ENCODE results near the gene ITFG2.

ITFG2 gene

GRCh38 chr12:2832550-2833127, 20.2 kb downstream of the ITFG2 start:
- Mint-ChIP-seq H3K27ac (no peak overlapping the region), H3K4me3 (no peak overlapping the region), H3K9me3 (no peaks in the 10 kb centered on the region), H3K36me3 (ENCODE audit: low read depth) (peaks cover 40% of the 10 kb centered on the region), H3K4me1 (peaks cover 39% of the 10 kb centered on the region), H3K27me3 (ENCODE audit: low read depth, poor library complexity) (peaks cover 4% of the 10 kb centered on the region)
- DNase-seq: peak; percentile 34
- TF ChIP-seq, protein P1, sequence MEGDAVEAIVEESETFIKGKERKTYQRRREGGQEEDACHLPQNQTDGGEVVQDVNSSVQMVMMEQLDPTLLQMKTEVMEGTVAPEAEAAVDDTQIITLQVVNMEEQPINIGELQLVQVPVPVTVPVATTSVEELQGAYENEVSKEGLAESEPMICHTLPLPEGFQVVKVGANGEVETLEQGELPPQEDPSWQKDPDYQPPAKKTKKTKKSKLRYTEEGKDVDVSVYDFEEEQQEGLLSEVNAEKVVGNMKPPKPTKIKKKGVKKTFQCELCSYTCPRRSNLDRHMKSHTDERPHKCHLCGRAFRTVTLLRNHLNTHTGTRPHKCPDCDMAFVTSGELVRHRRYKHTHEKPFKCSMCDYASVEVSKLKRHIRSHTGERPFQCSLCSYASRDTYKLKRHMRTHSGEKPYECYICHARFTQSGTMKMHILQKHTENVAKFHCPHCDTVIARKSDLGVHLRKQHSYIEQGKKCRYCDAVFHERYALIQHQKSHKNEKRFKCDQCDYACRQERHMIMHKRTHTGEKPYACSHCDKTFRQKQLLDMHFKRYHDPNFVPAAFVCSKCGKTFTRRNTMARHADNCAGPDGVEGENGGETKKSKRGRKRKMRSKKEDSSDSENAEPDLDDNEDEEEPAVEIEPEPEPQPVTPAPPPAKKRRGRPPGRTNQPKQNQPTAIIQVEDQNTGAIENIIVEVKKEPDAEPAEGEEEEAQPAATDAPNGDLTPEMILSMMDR (IDR thresholded peaks at IDR 0.05): no peak

DNA sequence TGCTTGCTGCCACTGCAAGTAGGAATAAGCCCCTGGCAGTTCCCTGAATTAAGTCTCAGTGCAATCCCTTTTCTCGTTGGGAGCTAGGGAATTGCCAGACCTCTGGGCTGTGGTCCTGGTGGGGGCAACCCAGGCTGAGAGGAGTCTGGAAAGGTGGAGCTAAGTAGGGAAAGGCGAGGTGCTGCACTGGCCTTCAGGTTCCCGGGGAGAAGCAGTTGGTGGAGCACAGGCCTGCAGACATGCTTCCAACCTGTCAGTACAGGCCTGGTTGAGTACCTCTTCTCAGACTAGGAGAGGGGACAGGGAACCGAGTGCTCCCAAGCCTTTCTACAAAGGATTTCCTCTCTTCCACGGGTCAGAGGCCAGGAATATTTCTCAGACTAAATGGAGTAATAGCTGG, 20.9 kb downstream of the ITFG2 start:
- Mint-ChIP-seq H3K4me1 (peaks cover 40% of the 10 kb centered on the region), H3K4me3 (no peak overlapping the region), H3K9me3 (no peaks in the 10 kb centered on the region), H3K27me3 (ENCODE audit: low read depth, poor library complexity) (peaks cover 4% of the 10 kb centered on the region), H3K36me3 (ENCODE audit: low read depth) (peaks cover 36% of the 10 kb centered on the region), H3K27ac (peak overlapping the region; percentile 89)
- TF ChIP-seq, protein P1 (IDR thresholded peaks at IDR 0.05): no peak
- no peak for DNase-seq

GRCh38 chr12:2833810-2834209, 21.3 kb downstream of the ITFG2 start:
- H3K4me3 Mint-ChIP-seq: no peak overlapping the region
- H3K27ac Mint-ChIP-seq: no peak overlapping the region
- no peak for DNase-seq
- H3K27me3 Mint-ChIP-seq (ENCODE audit: low read depth, poor library complexity): peaks cover 4% of the 10 kb centered on the region
- H3K4me1 Mint-ChIP-seq: peaks cover 45% of the 10 kb centered on the region
- no peaks in the 10 kb centered on the region for H3K9me3 Mint-ChIP-seq
- peaks cover 32% of the 10 kb centered on the region for H3K36me3 Mint-ChIP-seq (ENCODE audit: low read depth)
- TF ChIP-seq, protein P1 (IDR thresholded peaks at IDR 0.05): no peak

- H3K36me3 Mint-ChIP-seq (ENCODE audit: low read depth): peaks cover 34% of the 10 kb centered on the region
- peaks cover 4% of the 10 kb centered on the region for H3K27me3 Mint-ChIP-seq (ENCODE audit: low read depth, poor library complexity)
- peak within 1 kb of the TSS; percentile 57 for H3K27ac Mint-ChIP-seq
- H3K4me1 Mint-ChIP-seq: peaks cover 52% of the 10 kb centered on the region
- peak; percentile 50 for DNase-seq
- TF ChIP-seq, protein P1 (IDR thresholded peaks at IDR 0.05): no peak
- no peaks in the 10 kb centered on the region for H3K9me3 Mint-ChIP-seq
- peak within 1 kb of the TSS; percentile 72 for H3K4me3 Mint-ChIP-seq
Observed at GRCh38 chr12:2834581-2835491, 22.4 kb downstream of the ITFG2 start, which contains the start of gene NRIP2. TSS of gene NRIP2 (minus strand) at chr12:2835035. CDS start at chr12:2834983, 52 bp downstream.

DNA sequence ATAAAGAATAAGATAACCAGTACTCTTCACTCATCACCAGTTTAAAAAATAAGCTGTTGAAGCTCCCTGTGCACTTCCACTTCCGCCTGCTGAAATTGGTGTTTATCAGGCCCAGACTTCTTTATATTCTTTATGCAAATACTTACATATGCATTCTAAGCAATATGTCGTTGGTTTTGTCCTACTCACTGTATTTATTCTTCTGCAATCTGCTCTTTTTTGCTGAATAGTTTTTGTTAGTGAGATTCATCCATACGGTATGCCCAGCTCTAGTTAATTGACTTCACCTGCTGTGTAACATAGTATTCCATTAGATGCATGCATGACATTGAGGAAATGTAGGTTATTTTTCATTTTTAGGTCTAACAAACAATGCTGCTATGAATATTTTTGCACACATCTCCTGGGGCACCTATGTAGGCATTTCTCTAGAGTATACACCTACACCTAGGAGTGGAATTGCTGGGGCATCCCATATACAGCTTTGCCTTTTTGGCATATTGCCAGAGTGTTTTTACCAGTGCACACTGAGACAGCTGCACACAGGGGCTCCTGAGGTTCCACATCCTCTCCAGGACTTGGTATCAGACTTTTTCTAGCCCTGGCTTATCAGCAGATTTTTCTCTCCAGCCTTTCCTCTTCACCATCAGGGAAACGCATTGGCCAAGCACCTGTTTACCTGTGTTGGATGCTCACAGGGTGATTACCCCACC, 23.4 kb downstream of the ITFG2 start:
- peaks cover 6% of the 10 kb centered on the region for H3K27me3 Mint-ChIP-seq (ENCODE audit: low read depth, poor library complexity)
- H3K36me3 Mint-ChIP-seq (ENCODE audit: low read depth): peaks cover 30% of the 10 kb centered on the region
- no peak overlapping the region for H3K27ac Mint-ChIP-seq
- TF ChIP-seq, protein P1 (IDR thresholded peaks at IDR 0.05): no peak
- H3K9me3 Mint-ChIP-seq: no peaks in the 10 kb centered on the region
- H3K4me3 Mint-ChIP-seq: peak overlapping the region; percentile 0
- DNase-seq: no peak
- peaks cover 52% of the 10 kb centered on the region for H3K4me1 Mint-ChIP-seq

Measured in nephron progenitor cell (in vitro differentiated cells).